ENCODE data around the gene KIF5B. TPM values are rescaled to one million over a fixed set of nuclear protein-coding genes. Genes with fewer than 3 reads are reported as not detected.
A peak's percentile ranks its signal among the peaks of the same experiment; 100 is the strongest.

Gene KIF5B
- total RNA-seq, 1 experiment from 2014 or later: 117 TPM

DNA sequence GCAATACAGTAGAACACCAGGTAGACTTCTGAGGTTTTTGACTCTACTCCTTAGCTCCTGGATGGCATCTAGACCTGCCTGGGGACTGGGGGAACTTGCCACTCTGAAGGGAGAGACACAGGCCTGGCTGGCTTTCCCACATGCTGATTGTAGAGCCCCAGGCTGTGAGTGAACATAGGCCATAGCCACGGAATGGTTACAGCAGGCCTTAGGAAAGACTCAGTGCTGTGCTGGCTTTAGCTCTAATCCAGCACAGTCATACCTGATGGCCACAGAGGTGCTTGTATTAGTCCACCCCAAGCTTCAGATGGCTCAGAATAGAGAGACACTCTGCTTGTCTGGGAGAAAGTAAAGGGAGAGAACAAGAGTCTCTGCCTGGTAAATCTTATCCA is 92.6 kb downstream of the KIF5B start:
- ChIA-PET RAD21 (ENCODE audit: low non-redundant PET in 1 of 2, low total read pairs in 2 of 2, uncharacterized antibody in 2 of 2, unreplicated experiment in 2 of 2) (no interaction called here), CTCF (no interaction called here), POLR2A (no interaction called here)
- Histone ChIP-seq H3K27ac (ENCODE audit: low read depth, low read length) (peak overlapping the region; percentile 36; the same call in 1 of the 2 replicates), H3K27me3 (ENCODE audit: insufficient read depth, low read length) (no peaks in the 10 kb centered on the region), H3K79me2 (ENCODE audit: insufficient read depth, low read length) (no peaks in the 10 kb centered on the region), H3K4me3 (replicated peaks in 1 of 2; ENCODE audit: low read depth in 1 of 2, low read length in 2 of 2) (no peak overlapping the region), H3K9ac (ENCODE audit: low read length) (no peak overlapping the region), H3K4me1 (ENCODE audit: control insufficient read depth in 1 of 2, insufficient read depth in 2 of 2, low read length in 2 of 2) (peaks cover 44 to 57% of the 10 kb centered on the region in 2 experiments), H3K36me3 (ENCODE audit: control insufficient read depth in 1 of 2, insufficient read depth in 2 of 2, low read length in 2 of 2) (no peaks in the 10 kb centered on the region), H4K20me1 (ENCODE audit: insufficient read depth) (no peaks in the 10 kb centered on the region), H3K9me2 (ENCODE audit: insufficient read depth) (no peaks in the 10 kb centered on the region), H3K4me2 (ENCODE audit: low read length) (peak overlapping the region; percentile 50; the same call in 1 of the 2 replicates), H3K9me3 (ENCODE audit: control insufficient read depth in 1 of 2, insufficient read depth in 1 of 2, low read depth in 1 of 2, low read length in 2 of 2) (no peaks in the 10 kb centered on the region), H2AFZ (ENCODE audit: low read depth, low read length, poor library complexity, severe bottlenecking) (no peak overlapping the region)
- peak; percentile 26; the same call in 1 of the 2 replicates for TF ChIP-seq ZFX (IDR thresholded peaks at IDR 0.05)
- no peak for TF ChIP-seq SRF (IDR thresholded peaks at IDR 0.05; ENCODE audit: low read depth)
- no peak for TF ChIP-seq SP1 (IDR thresholded peaks at IDR 0.05; ENCODE audit: low read depth)
- TF ChIP-seq EGR1 (IDR thresholded peaks at IDR 0.05; ENCODE audit: low read depth): no peak
- no TSS peak for BruUV-seq (replicated peaks)
- peak; percentile 13 for ATAC-seq
- no peak for DNase-seq (ENCODE audit: low read depth, low spot score)
- intact Hi-C loops (cut with micrococcal nuclease): no loop called here

DNA sequence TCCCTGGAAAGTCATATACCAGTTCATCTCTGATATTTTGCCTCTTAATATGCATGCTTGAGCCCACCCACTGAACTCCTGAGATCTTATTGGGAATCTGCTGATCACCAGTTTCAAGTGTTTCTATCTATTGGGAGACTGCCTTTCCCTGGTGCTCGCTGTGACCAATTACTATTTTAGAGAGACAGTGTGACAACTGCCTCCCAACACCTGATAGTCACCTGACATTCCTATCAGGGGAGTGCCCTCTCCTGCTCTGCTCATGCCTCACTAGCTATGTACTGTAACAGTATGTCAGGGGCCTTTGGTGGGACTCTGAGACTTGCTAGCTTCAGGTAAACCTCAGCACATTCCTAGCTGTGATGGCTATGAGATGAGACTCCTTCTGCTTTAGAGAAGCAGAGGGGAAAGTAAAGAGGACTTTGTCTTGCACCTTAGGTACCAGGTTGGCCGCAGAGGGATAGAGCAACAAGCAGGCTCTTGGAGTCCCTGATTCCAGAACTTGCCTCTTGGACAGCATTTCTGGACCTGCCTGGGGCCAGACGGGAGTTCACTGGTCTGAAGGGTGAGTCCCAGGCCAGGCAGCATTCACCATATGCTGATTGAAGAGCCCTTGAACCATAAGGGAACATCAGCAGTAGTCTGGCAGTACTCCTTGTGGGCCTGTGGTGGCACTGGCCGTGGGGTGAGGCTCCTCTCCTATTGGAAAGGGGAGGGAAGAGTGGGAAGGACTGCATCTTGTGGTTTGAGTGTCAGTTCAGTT is 93.2 kb downstream of the KIF5B start:
- Histone ChIP-seq H2AFZ (ENCODE audit: low read depth, low read length, poor library complexity, severe bottlenecking) (no peak overlapping the region), H3K9ac (ENCODE audit: low read length) (no peak overlapping the region), H3K4me1 (ENCODE audit: control insufficient read depth in 1 of 2, insufficient read depth in 2 of 2, low read length in 2 of 2) (peaks cover 44 to 58% of the 10 kb centered on the region in 2 experiments), H3K27ac (ENCODE audit: low read depth, low read length) (peak overlapping the region; percentile 36), H3K27me3 (ENCODE audit: insufficient read depth, low read length) (no peaks in the 10 kb centered on the region), H3K79me2 (ENCODE audit: insufficient read depth, low read length) (no peaks in the 10 kb centered on the region), H3K4me3 (replicated peaks in 1 of 2; ENCODE audit: low read depth in 1 of 2, low read length in 2 of 2) (no peak overlapping the region), H3K9me3 (ENCODE audit: control insufficient read depth in 1 of 2, insufficient read depth in 1 of 2, low read depth in 1 of 2, low read length in 2 of 2) (no peaks in the 10 kb centered on the region), H3K36me3 (ENCODE audit: control insufficient read depth in 1 of 2, insufficient read depth in 2 of 2, low read length in 2 of 2) (no peaks in the 10 kb centered on the region), H4K20me1 (ENCODE audit: insufficient read depth) (no peaks in the 10 kb centered on the region), H3K9me2 (ENCODE audit: insufficient read depth) (no peaks in the 10 kb centered on the region), H3K4me2 (ENCODE audit: low read length) (peak overlapping the region; percentile 50)
- ChIA-PET CTCF (no interaction called here), POLR2A (no interaction called here), RAD21 (ENCODE audit: low non-redundant PET in 1 of 2, low total read pairs in 2 of 2, uncharacterized antibody in 2 of 2, unreplicated experiment in 2 of 2) (no interaction called here)
- intact Hi-C loops (cut with micrococcal nuclease): no loop called here
- no peak for DNase-seq (ENCODE audit: low read depth, low spot score)
- no TSS peak for BruUV-seq (replicated peaks)
- ATAC-seq: peak; percentile 64
- TF ChIP-seq EZH2phosphoT487 (IDR thresholded peaks at IDR 0.05; ENCODE audit: borderline replicate concordance) (no peak), EZH2 (IDR thresholded peaks at IDR 0.05) (no peak), YY1 (IDR thresholded peaks at IDR 0.05; ENCODE audit: extremely low read depth, insufficient replicate concordance, low read depth, low read length) (no peak), ZFX (IDR thresholded peaks at IDR 0.05) (no peak)
- TF ChIP-seq, protein P1, sequence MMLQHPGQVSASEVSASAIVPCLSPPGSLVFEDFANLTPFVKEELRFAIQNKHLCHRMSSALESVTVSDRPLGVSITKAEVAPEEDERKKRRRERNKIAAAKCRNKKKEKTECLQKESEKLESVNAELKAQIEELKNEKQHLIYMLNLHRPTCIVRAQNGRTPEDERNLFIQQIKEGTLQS (IDR thresholded peaks at IDR 0.05): no peak
- TF ChIP-seq, protein P2, sequence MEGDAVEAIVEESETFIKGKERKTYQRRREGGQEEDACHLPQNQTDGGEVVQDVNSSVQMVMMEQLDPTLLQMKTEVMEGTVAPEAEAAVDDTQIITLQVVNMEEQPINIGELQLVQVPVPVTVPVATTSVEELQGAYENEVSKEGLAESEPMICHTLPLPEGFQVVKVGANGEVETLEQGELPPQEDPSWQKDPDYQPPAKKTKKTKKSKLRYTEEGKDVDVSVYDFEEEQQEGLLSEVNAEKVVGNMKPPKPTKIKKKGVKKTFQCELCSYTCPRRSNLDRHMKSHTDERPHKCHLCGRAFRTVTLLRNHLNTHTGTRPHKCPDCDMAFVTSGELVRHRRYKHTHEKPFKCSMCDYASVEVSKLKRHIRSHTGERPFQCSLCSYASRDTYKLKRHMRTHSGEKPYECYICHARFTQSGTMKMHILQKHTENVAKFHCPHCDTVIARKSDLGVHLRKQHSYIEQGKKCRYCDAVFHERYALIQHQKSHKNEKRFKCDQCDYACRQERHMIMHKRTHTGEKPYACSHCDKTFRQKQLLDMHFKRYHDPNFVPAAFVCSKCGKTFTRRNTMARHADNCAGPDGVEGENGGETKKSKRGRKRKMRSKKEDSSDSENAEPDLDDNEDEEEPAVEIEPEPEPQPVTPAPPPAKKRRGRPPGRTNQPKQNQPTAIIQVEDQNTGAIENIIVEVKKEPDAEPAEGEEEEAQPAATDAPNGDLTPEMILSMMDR (IDR thresholded peaks at IDR 0.05 in 2 of 3, conservative IDR thresholded peaks at IDR 0.05 in 1 of 3; ENCODE audit: borderline replicate concordance in 1 of 3, insufficient read depth in 1 of 3, low read depth in 2 of 3, low read length in 2 of 3): 0 out of 6 replicates have a peak, but pooled peaks of 1 of the 3 experiments have one; percentile 9
- TF ChIP-seq, protein P3, sequence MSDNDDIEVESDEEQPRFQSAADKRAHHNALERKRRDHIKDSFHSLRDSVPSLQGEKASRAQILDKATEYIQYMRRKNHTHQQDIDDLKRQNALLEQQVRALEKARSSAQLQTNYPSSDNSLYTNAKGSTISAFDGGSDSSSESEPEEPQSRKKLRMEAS (IDR thresholded peaks at IDR 0.05): peak; percentile 24; the same call in 1 of the 2 replicates
- TF ChIP-seq, protein P4, sequence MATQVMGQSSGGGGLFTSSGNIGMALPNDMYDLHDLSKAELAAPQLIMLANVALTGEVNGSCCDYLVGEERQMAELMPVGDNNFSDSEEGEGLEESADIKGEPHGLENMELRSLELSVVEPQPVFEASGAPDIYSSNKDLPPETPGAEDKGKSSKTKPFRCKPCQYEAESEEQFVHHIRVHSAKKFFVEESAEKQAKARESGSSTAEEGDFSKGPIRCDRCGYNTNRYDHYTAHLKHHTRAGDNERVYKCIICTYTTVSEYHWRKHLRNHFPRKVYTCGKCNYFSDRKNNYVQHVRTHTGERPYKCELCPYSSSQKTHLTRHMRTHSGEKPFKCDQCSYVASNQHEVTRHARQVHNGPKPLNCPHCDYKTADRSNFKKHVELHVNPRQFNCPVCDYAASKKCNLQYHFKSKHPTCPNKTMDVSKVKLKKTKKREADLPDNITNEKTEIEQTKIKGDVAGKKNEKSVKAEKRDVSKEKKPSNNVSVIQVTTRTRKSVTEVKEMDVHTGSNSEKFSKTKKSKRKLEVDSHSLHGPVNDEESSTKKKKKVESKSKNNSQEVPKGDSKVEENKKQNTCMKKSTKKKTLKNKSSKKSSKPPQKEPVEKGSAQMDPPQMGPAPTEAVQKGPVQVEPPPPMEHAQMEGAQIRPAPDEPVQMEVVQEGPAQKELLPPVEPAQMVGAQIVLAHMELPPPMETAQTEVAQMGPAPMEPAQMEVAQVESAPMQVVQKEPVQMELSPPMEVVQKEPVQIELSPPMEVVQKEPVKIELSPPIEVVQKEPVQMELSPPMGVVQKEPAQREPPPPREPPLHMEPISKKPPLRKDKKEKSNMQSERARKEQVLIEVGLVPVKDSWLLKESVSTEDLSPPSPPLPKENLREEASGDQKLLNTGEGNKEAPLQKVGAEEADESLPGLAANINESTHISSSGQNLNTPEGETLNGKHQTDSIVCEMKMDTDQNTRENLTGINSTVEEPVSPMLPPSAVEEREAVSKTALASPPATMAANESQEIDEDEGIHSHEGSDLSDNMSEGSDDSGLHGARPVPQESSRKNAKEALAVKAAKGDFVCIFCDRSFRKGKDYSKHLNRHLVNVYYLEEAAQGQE (IDR thresholded peaks at IDR 0.05; ENCODE audit: low read depth): 0 out of 2 replicates have a peak, but pooled peaks have one; percentile 4

Data from HCT116 (cell line).